Fibroblast of lung (primary cell): ENCODE data around the gene AKT2.

Source experiments
- CTCF ChIP-seq, 2 donors: IDR thresholded peaks in 1 of 2; conservative IDR thresholded peaks in 1 of 2; 1 replicate in 1 of 2; 2 replicates in 1 of 2; pipeline ENCODE4 v1.5.1; 2011 to 2012; ENCODE audit warnings: low read length in 2 of 2, control low read depth in 1 of 2, inconsistent platforms in 1 of 2, low read depth in 1 of 2, mild to moderate bottlenecking in 1 of 2
- EZH2 ChIP-seq: IDR thresholded peaks from 2 replicates; pipeline ENCODE4 v1.5.1; 2012; ENCODE audit warnings: low read length, control low read depth, mild to moderate bottlenecking; ENCODE audit errors: missing control alignments

GRCh38 chr19:40270362-40271089 lies 14.6 kb downstream of the AKT2 start:
- TF ChIP-seq CTCF (conservative IDR thresholded peaks at IDR 0.05 in 1 of 2, IDR thresholded peaks at IDR 0.05 in 1 of 2; ENCODE audit: low read depth in 1 of 2, low read length in 2 of 2) (no peak), EZH2 (no peak)
